PFSK-1 (cell line): ENCODE measurements around the gene RFX3.

Source experiments
- FOXP2 ChIP-seq: optimal IDR thresholded peaks from 2 replicates; pipeline ENCODE3; 2011; ENCODE audit warnings: borderline replicate concordance, control low read depth, inconsistent platforms; ENCODE audit not compliant: insufficient read depth; ENCODE audit errors: extremely low read length, extremely low read depth
- POLR2AphosphoS5 ChIP-seq: IDR thresholded peaks from 2 replicates; pipeline ENCODE4 v1.6.1; 2012; ENCODE audit warnings: low read depth, mild to moderate bottlenecking, control low read depth, low read length, moderate library complexity
- SIN3A ChIP-seq: IDR thresholded peaks from 2 replicates; pipeline ENCODE4 v1.6.1; 2012; ENCODE audit warnings: mild to moderate bottlenecking, low read length, moderate library complexity, borderline replicate concordance; ENCODE audit not compliant: insufficient read depth
- TAF1 ChIP-seq: IDR thresholded peaks from 2 replicates; pipeline ENCODE4 v1.6.1; 2012; ENCODE audit warnings: low read length, control low read depth, borderline replicate concordance; ENCODE audit not compliant: insufficient read depth
- TF ChIP-seq, protein P1 (sequence below), 2 experiments: IDR thresholded peaks; 2 replicates each; pipeline versions ENCODE4 v1.6.1 to v1.8.0; 2011 to 2012; ENCODE audit warnings: low read depth in 2 of 2, low read length in 2 of 2, control low read depth in 1 of 2, inconsistent platforms in 1 of 2, mild to moderate bottlenecking in 1 of 2, moderate library complexity in 1 of 2; ENCODE audit not compliant: insufficient read depth in 1 of 2

RFX3 gene

DNA sequence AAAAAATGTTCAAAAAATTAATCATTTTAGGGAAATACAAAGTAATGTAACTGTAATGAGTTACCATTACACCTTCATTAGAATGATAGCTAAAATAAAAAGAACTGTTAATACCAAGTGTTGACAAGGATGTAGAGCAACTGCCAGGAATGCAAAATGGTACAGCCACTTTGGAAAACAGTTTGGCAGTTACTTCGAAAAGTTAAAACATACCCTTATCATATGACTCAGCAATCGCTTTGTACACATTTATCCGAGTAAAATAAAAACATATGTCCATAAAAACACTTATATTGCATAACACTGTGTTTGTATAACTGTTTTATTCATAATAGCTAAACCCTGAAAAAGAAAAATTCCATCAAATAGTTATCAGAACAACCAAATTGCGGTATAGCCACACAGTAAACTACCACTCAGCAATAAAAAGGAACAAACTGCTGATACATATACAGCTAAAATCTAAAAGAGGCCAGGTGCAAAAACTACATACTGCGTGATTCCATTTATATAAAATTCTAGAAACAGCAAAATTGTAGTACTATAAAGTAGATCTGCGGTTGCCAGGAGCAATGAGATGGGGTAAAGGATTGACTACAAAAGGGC lies 61.7 kb downstream of the RFX3 start:
- TF ChIP-seq TAF1 (no peak), FOXP2 (no peak), SIN3A (no peak), POLR2AphosphoS5 (no peak)

DNA sequence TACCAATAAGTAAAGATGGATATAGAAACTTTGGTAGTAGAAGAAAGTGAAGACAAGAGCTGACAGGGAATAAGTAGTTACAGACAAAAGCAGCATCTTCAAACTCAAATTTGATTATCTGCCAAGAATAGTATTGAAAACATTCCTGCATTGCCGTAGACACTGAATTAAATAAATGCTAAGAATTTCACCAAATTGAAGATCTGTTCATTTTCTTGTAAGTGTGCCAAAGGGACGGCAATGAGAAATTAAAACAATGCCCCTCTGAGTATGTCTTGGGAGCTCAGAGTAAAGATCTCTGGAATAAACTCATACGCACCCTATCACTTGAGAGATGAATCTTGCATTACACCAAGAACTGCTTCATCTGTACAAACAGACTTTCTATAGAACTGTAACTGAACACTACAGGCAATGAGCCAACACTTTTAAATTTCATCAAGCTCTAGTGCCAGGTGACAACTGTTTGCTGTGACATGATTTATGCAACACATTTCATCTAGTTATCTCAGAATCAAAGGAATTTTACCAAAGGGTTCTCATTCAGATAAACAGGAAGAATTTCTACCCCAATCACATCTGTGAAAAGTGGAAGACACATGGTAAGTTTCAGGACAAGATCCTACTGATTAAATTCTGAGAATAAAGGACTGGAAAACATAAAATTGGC lies 66.9 kb downstream of the RFX3 start:
- no peak for TF ChIP-seq POLR2AphosphoS5
- TF ChIP-seq, protein P1, sequence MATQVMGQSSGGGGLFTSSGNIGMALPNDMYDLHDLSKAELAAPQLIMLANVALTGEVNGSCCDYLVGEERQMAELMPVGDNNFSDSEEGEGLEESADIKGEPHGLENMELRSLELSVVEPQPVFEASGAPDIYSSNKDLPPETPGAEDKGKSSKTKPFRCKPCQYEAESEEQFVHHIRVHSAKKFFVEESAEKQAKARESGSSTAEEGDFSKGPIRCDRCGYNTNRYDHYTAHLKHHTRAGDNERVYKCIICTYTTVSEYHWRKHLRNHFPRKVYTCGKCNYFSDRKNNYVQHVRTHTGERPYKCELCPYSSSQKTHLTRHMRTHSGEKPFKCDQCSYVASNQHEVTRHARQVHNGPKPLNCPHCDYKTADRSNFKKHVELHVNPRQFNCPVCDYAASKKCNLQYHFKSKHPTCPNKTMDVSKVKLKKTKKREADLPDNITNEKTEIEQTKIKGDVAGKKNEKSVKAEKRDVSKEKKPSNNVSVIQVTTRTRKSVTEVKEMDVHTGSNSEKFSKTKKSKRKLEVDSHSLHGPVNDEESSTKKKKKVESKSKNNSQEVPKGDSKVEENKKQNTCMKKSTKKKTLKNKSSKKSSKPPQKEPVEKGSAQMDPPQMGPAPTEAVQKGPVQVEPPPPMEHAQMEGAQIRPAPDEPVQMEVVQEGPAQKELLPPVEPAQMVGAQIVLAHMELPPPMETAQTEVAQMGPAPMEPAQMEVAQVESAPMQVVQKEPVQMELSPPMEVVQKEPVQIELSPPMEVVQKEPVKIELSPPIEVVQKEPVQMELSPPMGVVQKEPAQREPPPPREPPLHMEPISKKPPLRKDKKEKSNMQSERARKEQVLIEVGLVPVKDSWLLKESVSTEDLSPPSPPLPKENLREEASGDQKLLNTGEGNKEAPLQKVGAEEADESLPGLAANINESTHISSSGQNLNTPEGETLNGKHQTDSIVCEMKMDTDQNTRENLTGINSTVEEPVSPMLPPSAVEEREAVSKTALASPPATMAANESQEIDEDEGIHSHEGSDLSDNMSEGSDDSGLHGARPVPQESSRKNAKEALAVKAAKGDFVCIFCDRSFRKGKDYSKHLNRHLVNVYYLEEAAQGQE (IDR thresholded peaks at IDR 0.05; ENCODE audit: insufficient read depth in 1 of 2, low read depth in 2 of 2, low read length in 2 of 2) = no peak
- no peak for TF ChIP-seq SIN3A
- no peak for TF ChIP-seq TAF1
- no peak for TF ChIP-seq FOXP2

DNA sequence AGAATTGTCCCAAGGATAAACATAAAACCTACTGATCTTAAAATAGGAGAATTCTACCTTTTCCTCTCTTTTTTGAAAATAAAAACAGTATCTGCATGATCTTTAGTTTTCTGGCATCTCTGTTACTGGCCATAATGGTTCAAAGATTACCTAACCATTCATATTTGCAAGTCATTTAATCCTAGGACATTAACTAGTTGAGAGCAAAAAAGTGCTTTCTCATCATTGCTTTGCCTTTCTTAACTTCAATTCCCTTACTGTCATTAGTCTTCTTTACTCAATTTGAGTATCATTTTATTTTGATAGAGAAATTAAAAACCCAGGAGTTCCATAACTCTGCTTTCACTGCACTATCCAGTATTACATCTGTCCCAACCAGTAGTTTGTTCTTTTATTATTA lies 68.6 kb downstream of the RFX3 start:
- no peak for TF ChIP-seq SIN3A
- no peak for TF ChIP-seq FOXP2
- no peak for TF ChIP-seq TAF1
- TF ChIP-seq, protein P1 (IDR thresholded peaks at IDR 0.05; ENCODE audit: insufficient read depth in 1 of 2, low read depth in 2 of 2, low read length in 2 of 2) = no peak
- no peak for TF ChIP-seq POLR2AphosphoS5

DNA sequence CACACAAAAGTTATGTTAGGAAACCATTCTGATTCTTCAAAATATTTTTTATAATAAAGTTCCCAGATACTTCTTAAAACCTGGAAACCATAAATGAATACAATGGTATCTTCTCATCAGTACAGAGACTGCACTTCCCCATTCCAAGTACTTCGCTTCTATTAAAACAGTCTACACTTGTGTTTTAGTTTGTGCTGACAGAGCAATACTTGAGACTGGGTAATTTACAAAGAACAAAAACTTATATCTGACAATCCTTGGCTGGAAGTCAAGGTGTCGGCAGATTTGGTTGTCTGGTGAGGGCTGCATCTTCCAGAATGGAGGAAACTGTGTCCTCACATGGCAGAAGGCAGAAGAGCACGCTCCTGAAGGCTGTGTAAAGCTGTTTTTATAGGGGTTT lies 70.1 kb downstream of the RFX3 start:
- TF ChIP-seq FOXP2 (no peak), TAF1 (no peak), SIN3A (no peak), POLR2AphosphoS5 (no peak)
- TF ChIP-seq, protein P1 (IDR thresholded peaks at IDR 0.05; ENCODE audit: insufficient read depth in 1 of 2, low read depth in 2 of 2, low read length in 2 of 2) = no peak

DNA sequence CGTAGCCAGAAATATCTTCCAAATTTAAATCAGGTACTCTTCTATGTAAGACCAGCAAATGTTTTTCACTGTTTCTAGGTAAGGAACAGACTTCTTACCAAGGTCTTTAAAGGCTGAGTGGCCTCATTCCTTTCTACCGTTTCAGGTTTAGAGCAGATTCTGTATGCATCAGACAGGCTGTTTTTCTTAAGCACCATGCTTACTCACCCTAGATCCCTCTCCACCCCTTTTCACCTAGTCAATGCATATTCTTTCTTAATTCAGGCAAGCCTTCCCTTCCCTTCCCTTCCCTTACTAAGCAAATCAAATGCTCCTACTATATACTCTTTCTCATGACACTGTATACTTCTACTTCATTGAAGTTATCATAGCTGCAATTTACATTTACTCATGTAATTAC lies 70.7 kb downstream of the RFX3 start:
- TF ChIP-seq TAF1 = no peak
- TF ChIP-seq FOXP2 = no peak
- TF ChIP-seq, protein P1 (IDR thresholded peaks at IDR 0.05; ENCODE audit: insufficient read depth in 1 of 2, low read depth in 2 of 2, low read length in 2 of 2) = no peak
- no peak for TF ChIP-seq SIN3A
- TF ChIP-seq POLR2AphosphoS5 = no peak
